GM21447 (cell line): Measurements from ENCODE around the gene CCDC141.

ENCODE experiments used
- ATAC-seq: cut with Tn5 transposase; IDR thresholded peaks from one replicate; pipeline ENCODE4 v1.9.1; 2021; ENCODE audit not compliant: unreplicated experiment

Gene CCDC141

GRCh38 chr2:178833382-178833781, 216.6 kb downstream of the CCDC141 start:
- no peak for ATAC-seq

GRCh38 chr2:178830451-178830850, 219.5 kb downstream of the CCDC141 start:
- ATAC-seq: no peak

- no peak for ATAC-seq
Observed at GRCh38 chr2:178829981-178830380, 220.0 kb downstream of the CCDC141 start.

GRCh38 chr2:178829299-178829960, 220.5 kb downstream of the CCDC141 start:
- no peak for ATAC-seq

- no peak for ATAC-seq
Observed at GRCh38 chr2:178828486-178828881, 221.5 kb downstream of the CCDC141 start.

- ATAC-seq: no peak
Observed at GRCh38 chr2:178827739-178828485, 222.0 kb downstream of the CCDC141 start.

- ATAC-seq: no peak
Observed at GRCh38 chr2:178827111-178827510, 222.8 kb downstream of the CCDC141 start.

- no peak for ATAC-seq
Observed at GRCh38 chr2:178825183-178825582, 224.8 kb downstream of the CCDC141 start.

GRCh38 chr2:178824181-178824580, 225.8 kb downstream of the CCDC141 start:
- ATAC-seq: no peak

GRCh38 chr2:178819992-178820391, 229.9 kb downstream of the CCDC141 start:
- peak; percentile 84 for ATAC-seq

GRCh38 chr2:178819147-178819875, 230.6 kb downstream of the CCDC141 start:
- no peak for ATAC-seq

- no peak for ATAC-seq
Observed at GRCh38 chr2:178811901-178812300, 238.0 kb downstream of the CCDC141 start.

- ATAC-seq: no peak
Observed at GRCh38 chr2:178811045-178811444, 238.9 kb downstream of the CCDC141 start.

- no peak for ATAC-seq
Observed at GRCh38 chr2:178810422-178810821, 239.5 kb downstream of the CCDC141 start.

- no peak for ATAC-seq
Observed at GRCh38 chr2:178807227-178808008, 242.5 kb downstream of the CCDC141 start, which contains the start of gene TTN. TTN (minus strand) TSS chr2:178807423; CDS start chr2:178804642, 2,781 bp downstream.

- ATAC-seq: no peak
Observed at GRCh38 chr2:178806543-178806942, 243.4 kb downstream of the CCDC141 start.

GRCh38 chr2:178805457-178805856, 244.5 kb downstream of the CCDC141 start:
- ATAC-seq: no peak

GRCh38 chr2:178804791-178805190, 245.1 kb downstream of the CCDC141 start:
- peak; percentile 84 for ATAC-seq

- ATAC-seq: no peak
Observed at GRCh38 chr2:178800510-178800909, 249.4 kb downstream of the CCDC141 start.

GRCh38 chr2:178799305-178799704, 250.6 kb downstream of the CCDC141 start:
- ATAC-seq: no peak

GRCh38 chr2:178796079-178796677, 253.8 kb downstream of the CCDC141 start:
- no peak for ATAC-seq
